NCI-H1105 treated with DMSO at 0.1 percent for 48 hours (cell line): ENCODE data around the gene NUPR1.
"Not testable (repeated sequence)": the region's sequence is repeated elsewhere in the genome, so short reads cannot be mapped to it uniquely, and the experiment has no call there.

Source experiments
- DNase-seq: peaks from one replicate; lab custom pipeline; 2025; lab: John Stamatoyannopoulos, UW

NUPR1 gene

DNA sequence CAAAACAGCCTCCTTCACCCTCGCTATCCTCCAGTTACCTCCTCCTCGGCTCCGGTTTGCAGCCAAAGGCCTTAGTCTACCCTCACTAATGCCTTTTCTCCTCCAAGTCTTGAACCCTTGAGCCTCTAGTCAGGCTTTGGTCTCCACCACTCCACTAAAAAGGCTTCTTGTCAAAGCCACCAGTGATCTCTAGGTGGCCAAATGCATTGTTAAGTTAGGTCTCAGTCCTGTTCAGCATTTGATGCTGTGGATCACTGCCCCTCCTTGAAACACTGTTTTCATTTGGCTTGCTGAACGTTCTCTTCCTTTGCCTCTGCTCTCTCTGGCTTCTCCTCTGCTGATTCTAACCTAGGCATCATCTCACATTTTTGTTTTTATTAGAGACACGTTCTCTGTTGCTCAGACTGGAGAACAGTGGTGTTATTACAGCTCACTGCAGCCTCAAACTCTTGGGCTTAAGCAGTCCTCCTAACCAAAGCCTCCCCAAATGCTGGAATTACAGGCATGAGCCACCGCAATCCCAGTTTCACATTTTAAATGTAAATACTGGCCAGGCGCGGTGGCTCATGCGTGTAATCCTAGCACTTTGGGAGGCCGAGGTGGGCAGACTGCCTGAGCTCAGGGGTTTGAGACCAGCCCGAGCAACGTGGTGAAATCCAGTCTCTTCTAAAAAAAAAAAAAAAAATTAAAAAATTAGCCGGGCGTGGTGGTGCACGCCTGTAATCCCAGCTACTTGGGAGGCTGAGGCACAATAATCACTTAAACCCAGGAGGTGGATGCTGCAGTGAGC lies 16.1 kb upstream of the NUPR1 start:
- no peak for DNase-seq

DNA sequence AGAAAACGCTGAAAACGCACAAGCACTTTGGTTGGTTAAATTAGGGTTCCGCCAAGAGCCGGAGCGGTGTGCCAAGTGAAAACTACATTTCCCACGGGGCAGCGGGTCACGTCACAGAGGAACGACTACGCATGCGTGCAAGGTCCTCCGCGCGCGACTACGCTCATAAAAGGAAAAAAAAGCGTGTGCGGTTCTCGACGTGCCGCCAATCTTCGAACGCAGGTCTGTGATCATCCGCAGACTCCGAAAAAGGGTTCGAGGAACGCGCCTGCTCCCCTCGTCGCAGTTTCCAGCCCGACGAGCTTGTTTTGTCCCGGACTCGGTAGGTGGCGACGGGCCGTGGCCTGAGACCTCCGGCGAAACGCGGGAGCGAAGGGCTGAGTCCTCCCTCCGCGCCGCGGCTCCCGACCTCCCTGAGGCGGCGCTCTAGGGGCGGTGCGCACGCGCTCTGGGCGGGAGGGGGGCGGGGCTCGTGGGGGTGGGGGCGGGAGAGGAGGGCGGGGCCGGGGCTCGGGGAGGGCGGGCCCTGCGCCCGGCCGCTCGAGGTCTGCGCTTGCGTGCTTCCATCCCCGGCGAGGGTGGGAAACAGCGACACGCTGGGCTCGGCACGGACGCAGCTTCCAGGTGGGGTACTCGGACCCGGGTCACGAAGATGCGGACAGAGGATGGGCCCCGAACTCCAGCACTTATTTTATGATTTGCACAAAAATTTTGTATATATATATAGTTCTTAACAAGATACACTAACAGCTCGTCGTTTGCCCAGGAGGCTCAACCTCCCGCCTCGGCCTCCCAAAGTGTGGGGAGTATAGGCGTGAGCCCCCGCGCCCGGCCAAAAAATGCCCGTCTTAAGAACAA lies 15.2 kb upstream of the NUPR1 start, which contains the start of gene SGF29:
Gene SGF29 (plus strand): TSS at position 145 of the 858 bp plus-strand sequence. CDS start 27,150 bp downstream, outside the sequence.
- peak; percentile 81 for DNase-seq

DNA sequence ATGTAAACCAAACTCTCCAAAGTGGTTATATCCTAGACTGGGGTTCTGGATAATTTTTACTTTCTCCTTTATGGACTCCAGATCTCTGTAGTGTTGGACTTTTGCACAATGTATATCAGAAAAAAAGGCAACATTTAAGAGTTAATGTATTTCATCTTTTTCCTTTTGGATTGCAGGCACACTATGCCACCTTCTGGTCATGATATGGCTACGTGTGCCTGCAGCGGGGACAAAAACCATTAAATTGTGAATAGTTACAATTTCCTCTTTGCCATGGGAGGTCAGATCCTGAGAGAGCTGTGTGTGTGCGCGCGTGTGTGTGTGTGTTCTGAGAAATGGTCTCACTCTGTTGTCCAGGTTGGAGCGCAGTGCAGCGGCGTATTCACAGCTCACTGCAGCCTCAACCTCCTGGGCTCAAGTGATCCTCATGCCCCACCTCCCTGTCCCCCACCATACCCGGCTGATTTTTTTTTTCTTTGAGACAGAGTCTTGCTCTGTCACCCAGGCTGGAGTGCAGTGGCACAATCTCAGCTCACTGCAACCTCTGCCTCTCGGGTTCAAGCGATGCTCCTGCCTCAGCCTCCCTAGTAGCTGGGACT lies 10.6 kb upstream of the NUPR1 start:
- DNase-seq: no peak

DNA sequence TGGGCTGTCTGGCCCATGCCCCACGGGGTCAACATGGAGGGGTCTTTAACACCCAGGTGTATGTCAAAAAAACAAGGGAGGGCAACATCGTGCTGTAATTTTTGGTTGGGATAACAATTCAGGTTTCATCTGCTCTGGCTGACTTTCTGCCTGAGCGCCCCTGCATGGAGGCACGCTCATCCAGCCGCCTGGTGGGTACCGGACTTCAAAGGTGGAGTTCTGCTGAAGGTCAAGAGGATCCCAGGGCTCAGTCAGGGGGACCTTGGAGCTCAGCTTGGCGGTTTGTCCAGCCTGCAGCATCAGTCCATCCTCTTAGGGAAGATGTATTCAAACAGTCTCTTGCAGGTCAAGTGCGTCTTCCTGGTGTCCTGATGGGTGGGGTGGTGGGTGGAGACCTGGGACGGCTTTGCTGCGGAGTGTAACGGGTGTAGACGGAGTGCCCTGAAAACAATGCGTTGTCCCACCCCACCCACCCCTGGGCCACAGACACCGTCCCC lies 9.6 kb upstream of the NUPR1 start:
- no peak for DNase-seq

DNA sequence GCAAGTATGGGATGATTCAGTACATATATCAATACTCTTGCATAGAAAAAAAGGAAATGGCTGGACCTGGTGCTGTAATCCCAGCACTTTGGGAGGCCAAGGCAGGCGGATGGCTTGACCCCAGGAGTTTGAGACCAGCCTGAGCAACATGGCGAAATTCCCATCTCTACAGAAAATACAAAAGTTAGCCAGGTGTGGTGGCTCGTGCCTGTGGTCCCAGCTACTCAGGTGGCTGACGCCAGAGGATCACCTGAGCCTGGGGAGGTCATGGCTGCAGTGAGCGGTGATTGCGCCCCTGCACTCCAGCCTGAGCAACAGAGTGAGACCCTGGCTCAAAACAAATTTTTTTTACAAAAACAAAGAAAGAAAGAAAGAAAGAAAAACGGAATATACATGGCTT lies 7.9 kb upstream of the NUPR1 start:
- DNase-seq: no peak

DNA sequence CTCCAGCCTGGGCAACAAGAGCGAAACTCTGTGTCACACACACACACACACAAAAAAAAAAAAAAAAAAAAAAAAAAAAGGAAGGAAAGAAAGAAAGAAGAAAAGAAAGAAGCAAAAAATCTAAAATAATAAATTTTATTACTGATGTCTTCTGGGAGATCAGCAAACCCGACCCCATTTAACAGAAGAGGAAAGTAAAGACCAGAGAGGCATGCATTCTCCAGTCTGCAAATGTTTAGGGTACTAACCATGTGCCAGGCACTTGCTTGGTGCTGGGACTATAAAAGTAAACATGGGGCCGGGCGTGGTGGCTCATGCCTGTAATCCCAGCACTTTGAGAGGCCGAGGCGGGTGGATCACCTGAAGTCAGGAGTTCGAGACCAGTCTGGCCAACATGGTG lies 7.2 kb upstream of the NUPR1 start:
- not testable (repeated sequence) for DNase-seq

DNA sequence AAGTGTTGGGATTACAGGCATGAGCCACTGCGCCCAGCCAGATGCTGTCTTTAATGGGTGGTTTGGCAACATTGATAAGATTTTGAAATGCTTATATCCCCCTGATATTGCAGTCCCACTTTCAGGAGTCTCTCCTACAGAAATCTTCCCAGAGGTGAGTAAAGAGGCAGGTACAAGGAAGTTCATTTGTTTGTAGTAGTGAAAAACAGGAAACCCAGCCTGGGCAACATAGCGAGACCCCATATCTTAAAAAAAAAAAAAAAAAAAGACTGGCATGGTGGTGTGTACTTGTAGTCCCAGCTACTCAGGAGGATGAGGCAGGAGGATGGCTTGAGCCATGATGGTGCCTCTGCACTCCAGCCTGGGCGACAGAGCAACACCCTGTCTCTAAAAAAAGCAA lies 6.2 kb upstream of the NUPR1 start:
- no peak for DNase-seq

DNA sequence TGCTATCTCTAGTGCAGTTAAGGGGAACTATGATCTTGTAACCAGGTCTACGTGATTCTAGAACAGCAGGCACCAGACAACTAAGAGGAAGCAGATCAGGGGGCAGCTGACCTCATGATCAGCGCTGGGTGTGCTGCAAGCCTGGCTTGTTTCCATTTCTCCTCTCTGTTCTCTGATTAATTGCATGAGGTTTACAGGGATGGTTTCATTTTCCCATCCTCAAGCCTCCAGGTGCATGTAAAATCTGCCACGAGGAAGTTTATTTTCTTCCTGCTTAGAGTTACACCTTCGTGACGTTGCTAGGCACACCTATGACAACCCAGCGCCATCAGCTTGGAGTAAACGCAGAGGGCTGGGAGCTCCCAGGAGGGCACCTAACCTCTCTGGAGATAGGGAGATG lies 4.3 kb upstream of the NUPR1 start:
- DNase-seq: no peak

DNA sequence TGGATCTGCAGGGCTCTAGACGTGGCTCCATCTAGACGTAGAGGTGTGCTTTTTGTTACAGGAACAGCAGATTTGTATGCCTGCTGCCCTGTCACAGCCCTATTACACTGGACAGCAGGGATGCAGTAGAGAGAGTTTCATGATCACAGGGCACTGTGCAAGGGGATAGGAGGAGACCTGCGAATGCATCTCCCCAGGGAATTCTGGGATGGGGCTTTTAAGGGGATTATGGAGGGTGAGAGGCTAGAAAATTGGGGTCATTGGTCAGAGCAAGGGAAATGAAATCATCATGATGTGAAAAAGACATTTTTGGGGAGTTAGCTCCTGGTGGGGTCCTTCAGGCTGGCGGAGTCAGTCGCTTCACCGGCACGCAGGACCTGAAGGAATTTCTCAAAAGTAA lies 3.9 kb upstream of the NUPR1 start:
- DNase-seq: no peak

DNA sequence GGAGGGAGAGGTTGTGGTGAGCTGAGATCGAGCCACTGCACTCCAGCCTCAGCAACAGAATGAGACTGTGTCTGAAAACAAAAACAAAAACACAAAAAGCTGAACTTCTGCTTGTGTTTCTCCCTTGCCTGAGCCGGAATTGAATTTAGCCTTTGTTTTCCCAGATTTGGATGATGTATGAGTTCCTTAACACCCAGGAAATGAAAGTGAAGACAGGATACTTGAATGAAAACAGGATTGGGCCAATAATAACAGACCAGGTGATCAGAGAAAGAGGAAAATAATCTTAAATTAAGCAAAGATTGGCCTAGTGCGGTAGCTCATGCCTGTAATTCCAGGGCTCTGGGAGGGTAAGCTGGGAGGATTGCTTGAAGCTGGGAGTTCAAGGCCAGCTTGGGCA lies 1.6 kb upstream of the NUPR1 start:
- DNase-seq: no peak

DNA sequence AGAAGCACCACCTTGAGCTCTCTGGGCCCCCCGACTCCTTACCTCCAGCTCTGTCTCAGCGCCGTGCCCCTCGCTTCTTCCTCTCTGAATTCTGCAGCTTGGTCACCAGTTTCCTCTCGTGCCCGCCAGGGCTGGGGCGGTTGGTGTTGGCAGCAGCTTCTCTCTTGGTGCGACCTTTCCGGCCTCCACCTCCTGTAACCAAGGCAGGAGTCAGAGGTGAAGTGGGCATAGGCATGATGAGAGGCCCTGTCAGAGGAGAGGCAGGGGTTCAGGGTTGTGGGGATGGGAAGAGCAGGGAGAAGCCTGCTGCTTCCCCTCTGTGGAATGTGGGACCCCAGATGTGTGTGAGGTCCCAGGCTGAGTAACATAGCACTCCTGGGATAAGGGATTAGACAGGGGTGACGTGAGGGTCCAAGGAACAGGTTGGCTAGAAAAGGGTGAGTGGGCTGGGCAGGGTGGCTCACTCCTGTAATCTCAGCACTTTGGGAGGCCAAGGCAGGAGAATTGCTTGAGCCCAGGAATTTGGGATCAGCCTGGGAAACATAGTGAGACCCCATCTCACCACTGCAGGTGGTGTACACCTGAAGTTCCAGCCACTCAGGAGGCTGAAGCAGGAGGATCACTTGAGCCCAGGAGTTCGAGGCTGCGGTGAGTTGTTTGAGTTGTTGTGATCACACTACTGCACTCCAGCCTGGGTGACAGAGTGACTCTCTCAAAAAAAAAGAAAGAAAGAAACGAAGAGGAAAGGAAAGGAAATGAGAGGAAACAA lies 626 bp downstream of the NUPR1 start:
- DNase-seq: no peak

DNA sequence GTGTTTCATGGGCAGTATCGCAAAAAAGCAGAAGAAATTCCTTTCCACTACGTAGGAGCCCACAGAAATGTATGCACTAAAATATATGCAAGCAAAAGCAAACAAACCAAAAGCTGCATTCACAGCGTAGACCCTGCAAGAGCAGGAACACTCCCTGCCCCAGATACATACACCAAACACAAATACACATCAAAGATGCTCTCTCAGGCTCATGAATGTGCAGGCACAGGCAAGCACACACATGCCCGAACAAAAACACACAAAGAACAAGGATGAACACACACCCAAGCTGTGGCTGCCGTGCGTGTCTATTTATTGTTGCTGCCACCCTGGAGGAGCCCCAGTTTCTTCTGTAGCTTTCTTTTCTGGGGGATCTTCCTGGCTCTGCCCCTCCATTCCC lies 1.7 kb downstream of the NUPR1 start:
- no peak for DNase-seq

DNA sequence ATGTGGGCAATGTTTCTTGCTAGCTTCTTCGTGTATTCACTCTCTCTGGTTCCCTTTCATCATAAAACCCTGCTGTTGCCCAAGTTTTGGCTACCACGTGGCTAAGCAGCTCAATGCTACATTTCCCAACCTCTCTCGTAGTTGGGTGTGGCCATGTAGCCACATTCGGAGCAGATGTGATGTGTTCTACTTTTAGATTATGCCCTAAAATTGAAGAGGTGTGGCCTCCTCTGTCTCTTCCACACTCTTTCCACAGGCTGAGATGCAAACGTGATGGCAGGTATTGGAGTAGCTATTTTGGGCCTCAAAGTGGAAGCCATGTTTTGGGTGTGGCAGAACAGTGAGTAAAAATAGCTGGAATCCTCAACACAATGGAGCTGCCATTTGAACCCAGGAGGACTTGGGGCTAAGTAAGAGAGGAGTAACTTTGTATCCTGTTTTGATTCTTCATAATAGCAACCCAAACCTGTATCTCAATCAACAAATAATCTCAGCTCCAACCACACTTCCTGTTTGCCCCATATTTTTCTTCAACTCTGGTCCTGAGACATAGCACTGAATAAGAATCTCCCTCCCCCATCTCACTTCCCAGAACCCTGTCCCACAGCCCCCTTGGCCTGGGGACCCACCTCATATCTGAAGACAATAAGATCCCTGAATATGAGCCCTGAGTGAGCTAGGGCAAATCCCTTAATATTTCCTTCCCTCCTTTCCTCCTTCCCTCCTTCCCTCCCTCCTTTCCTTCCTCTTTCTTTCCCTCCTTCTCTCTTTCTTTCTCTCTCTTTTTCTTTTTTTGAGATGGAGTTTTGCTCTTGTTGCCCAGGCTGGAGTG lies 4.0 kb downstream of the NUPR1 start:
- no peak for DNase-seq

DNA sequence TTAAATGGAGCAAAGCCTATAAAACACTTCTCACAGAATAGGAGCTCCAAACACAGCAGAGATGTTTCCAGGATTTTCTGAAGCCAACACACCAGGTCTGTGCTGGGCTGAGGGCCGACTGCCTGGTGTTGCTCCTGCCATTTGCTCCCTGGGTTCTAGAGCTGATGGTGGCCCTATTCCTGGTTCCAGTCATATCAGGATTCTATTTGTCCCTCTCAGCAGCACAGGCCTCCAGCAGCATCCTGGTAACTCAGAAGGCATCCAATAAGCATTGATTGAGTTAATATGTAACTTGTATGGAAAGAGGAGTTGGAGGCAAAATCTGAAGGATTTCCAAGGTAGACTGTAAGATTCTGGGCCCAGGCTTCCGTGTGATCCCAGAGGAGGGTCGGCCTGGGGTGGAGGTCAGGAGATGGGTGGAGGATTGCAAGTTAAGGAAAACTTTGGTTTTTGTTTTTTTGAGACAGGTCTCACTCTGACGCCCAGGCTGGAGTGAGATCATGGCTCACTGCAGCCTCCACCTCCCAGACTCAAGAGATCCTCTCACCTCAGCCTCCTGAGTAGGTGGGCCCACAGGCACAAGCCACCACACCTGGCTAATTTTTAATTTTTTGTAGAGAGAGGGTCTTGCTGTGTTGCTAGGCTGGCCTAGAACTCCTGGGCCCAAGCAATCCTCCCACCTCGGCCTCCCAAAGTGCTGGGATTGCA lies 5.7 kb downstream of the NUPR1 start:
- no peak for DNase-seq

DNA sequence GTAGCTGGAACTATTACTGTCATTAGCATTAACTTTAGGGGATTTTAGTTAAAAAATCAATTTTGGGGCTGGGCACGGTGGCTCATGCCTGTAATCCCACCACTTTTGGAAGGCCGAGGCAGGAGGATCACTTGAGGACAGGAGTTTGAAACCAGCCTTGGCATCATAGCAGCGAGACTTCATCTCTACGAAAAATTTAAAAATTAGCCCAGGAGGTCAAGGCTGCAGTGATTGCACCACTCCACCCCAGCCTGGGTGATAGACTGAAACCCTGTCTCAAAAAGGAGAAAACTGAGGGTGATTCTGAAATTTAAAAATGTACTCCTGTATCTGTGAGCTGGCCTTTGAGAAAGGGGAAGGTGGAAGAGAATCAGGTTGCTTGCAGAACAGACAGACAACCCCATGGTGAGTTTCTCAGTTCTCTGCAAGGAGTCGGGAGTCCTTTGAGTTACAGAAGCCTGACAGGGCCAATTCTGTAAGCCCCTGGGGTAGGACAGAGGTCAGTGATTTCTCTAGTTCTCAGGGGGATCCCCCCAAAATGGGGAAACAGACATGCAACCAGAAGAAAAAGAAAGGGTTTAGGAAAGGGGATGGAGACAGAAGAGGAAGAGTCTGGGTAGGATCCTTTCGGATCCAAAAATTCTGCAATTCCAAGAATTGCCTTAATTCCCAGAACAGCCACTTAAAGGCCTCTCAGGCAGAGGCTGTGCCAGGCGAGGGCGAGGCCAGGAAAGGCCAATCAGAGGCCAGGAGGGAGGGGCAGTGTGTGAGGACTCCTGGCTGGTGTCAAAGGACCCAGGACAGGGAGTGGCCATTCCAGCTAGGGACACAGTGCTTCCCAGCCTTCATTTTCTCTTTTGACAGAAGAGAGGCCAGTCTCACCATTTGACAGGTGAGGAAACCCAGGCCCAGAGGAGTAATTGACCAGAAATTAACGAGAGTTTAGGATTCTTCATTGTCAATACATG lies 6.7 kb downstream of the NUPR1 start:
- DNase-seq: no peak

DNA sequence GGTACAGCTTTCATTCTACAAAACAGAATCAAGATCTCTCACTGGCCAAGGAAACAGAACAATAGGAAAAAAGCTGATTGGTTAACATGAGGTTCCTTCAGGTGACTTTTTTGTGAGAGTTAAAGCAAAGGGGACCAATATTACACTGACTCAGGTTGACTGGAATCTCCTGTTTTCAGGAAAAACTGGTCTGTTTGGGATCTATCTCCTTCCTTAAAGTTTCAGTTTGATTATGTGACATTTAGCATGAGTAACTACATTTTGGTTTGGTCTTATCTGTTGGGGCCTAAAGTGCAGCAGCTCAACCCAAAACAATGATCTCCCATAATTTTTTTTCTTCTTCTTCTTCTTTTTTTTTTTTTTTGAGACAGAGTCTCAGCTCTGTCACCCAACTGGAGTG lies 9.7 kb downstream of the NUPR1 start:
- no peak for DNase-seq

DNA sequence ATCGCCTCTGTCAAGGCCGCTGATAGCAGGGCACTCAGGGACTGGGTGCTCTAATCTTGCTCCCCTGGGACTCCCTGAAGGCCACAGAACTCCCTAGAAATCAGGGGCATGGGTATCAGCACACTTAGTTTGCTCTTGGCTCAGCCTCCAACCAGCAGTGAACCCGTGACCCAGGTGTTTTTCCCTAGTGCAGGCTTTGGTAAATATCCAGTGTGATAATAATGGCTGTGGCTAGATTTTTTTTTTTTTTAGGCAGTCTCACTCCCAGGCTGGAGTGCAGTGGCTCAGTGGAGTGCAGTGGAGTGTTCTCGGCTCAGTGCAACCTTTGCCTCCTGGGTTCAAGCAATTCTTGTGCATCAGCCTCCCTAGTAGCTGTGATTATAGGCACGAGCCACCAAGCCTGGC lies 10.3 kb downstream of the NUPR1 start:
- DNase-seq: no peak

DNA sequence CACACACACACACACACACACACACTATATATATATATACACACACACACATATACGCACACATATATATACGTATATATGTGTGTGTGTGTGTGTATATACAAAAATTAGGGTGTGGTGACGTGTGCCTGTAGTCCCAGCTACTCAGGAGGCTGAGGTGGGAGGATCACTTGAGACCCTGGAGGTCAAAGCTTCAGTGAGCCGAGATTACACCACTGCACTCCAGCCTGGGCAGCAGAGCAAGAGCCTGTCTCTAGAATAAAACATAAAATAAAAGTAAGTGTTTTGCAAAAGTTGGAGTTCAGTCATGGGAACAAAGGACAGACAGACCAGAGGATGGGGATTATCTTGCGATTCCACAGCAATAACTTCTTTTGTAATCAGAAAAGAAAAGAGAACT lies 10.8 kb downstream of the NUPR1 start:
- no peak for DNase-seq
